GM12878 (cell line): Measurements from ENCODE around the gene OR10V1. TPM values are rescaled to one million over a fixed set of nuclear protein-coding genes. Genes with fewer than 3 reads are reported as not detected.

Experiments
- BHLHE40 ChIP-seq, 2 experiments: fragments of 450-650 bp in 1 of 2; IDR thresholded peaks; 2 replicates each; pipeline ENCODE4 v1.6.1; 2011 to 2017; ENCODE audit warnings: low read depth in 2 of 2, borderline replicate concordance in 1 of 2, improper control_type of control experiment in 1 of 2, low read length in 1 of 2, mild to moderate bottlenecking in 1 of 2
- EED ChIP-seq: sonication (generic); IDR thresholded peaks from 2 replicates; pipeline ENCODE4 v1.6.1; 2016; ENCODE audit warnings: antibody characterized with exemption, low read depth
- NBN ChIP-seq: fragments of 450-650 bp; IDR thresholded peaks from 2 replicates; pipeline ENCODE4 v1.6.1; 2016
- NFYA ChIP-seq: IDR thresholded peaks from 2 replicates; pipeline ENCODE4 v1.6.1; 2011; ENCODE audit warnings: low read depth, mild to moderate bottlenecking, low read length, improper control_type of control experiment, borderline replicate concordance
- RB1 ChIP-seq: fragments of 450-650 bp; formaldehyde crosslinking; IDR thresholded peaks from 2 replicates; pipeline ENCODE4 v1.6.1; 2017; ENCODE audit warnings: mild to moderate bottlenecking, borderline replicate concordance
- SMAD1 ChIP-seq: fragments of 450-650 bp; IDR thresholded peaks from 2 replicates; pipeline ENCODE4 v1.6.1; 2018; ENCODE audit warnings: mild to moderate bottlenecking, low read depth; ENCODE audit not compliant: partially characterized antibody
- TAF1 ChIP-seq: IDR thresholded peaks from 2 replicates; pipeline ENCODE4 v1.6.1; 2011; ENCODE audit warnings: mild to moderate bottlenecking, low read depth, low read length, borderline replicate concordance
- TCF3 ChIP-seq: IDR thresholded peaks from 2 replicates; pipeline ENCODE4 v1.6.1; 2012; ENCODE audit warnings: low read depth, mild to moderate bottlenecking, low read length, borderline replicate concordance; ENCODE audit not compliant: insufficient read depth
- ZBTB33 ChIP-seq: fragments of 450-650 bp; IDR thresholded peaks from 2 replicates; pipeline ENCODE4 v1.6.1; 2017; ENCODE audit warnings: mild to moderate bottlenecking
- ZBTB40 ChIP-seq: fragments of 450-650 bp; IDR thresholded peaks from 2 replicates; pipeline ENCODE4 v1.6.1; 2016; ENCODE audit warnings: mild to moderate bottlenecking, moderate library complexity, borderline replicate concordance
- ZNF384 ChIP-seq: IDR thresholded peaks from 2 replicates; pipeline ENCODE4 v1.6.1; 2012; ENCODE audit warnings: low read depth, mild to moderate bottlenecking, low read length, improper control_type of control experiment, borderline replicate concordance
- polyA plus RNA-seq, 11 experiments: library from polyadenylated mRNA; depleted of rRNA in 4 of 11; unstranded in 6 of 11; stranded (reverse) in 5 of 11; fragments of >200 nt; fragmentation: Nextera tagmentation in 4 of 11; fragmentation: Illumina TruSeq in 1 of 11; extraction: Ambion mirVana in 4 of 11; extraction: Trizol in 1 of 11; gene quantifications; 1 replicate in 1 of 11; 2 replicates in 10 of 11; pipeline versions ENCODE4 v1.2.1 to v1.2.3, GENCODE V29; 2011 to 2016; ENCODE audit warnings: inconsistent platforms in 2 of 11, missing spikeins in 2 of 11, low read depth in 1 of 11
- total RNA-seq, 4 experiments: library from RNA; depleted of rRNA in 3 of 4; stranded (reverse); fragments of >200 nt in 3 of 4; fragmentation: Illumina TruSeq in 1 of 4; extraction: Trizol in 1 of 4; gene quantifications; 2 replicates each; pipeline versions ENCODE4 v1.2.1 to v1.2.3, GENCODE V29; 2013 to 2021
- TF ChIP-seq, protein P1 (sequence below): fragments of 450-650 bp; IDR thresholded peaks from 2 replicates; pipeline ENCODE4 v1.6.1; 2017; ENCODE audit warnings: mild to moderate bottlenecking, moderate library complexity
- TF ChIP-seq, protein P2 (sequence below): fragments of 450-650 bp; IDR thresholded peaks from 2 replicates; pipeline ENCODE4 v1.6.1; 2017; ENCODE audit warnings: low read depth, mild to moderate bottlenecking, moderate library complexity
- TF ChIP-seq, protein P3 (sequence below): fragments of 450-650 bp; IDR thresholded peaks from 2 replicates; pipeline ENCODE4 v1.6.1; 2017; ENCODE audit warnings: borderline replicate concordance

OR10V1 gene
- total and polyA plus RNA-seq, 10 of the 15 experiments (the other 5 are each of a cell fraction or from before 2014, with no cell fraction given) = not detected

GRCh38 chr11:59668950-59669610, 44.6 kb downstream of the OR10V1 start, which contains the start of gene PATL1 (continued):
- TF ChIP-seq ZBTB33 = no peak
- no peak; the same call in 1 of the 2 replicates for TF ChIP-seq ZBTB40
- TF ChIP-seq, protein P1, sequence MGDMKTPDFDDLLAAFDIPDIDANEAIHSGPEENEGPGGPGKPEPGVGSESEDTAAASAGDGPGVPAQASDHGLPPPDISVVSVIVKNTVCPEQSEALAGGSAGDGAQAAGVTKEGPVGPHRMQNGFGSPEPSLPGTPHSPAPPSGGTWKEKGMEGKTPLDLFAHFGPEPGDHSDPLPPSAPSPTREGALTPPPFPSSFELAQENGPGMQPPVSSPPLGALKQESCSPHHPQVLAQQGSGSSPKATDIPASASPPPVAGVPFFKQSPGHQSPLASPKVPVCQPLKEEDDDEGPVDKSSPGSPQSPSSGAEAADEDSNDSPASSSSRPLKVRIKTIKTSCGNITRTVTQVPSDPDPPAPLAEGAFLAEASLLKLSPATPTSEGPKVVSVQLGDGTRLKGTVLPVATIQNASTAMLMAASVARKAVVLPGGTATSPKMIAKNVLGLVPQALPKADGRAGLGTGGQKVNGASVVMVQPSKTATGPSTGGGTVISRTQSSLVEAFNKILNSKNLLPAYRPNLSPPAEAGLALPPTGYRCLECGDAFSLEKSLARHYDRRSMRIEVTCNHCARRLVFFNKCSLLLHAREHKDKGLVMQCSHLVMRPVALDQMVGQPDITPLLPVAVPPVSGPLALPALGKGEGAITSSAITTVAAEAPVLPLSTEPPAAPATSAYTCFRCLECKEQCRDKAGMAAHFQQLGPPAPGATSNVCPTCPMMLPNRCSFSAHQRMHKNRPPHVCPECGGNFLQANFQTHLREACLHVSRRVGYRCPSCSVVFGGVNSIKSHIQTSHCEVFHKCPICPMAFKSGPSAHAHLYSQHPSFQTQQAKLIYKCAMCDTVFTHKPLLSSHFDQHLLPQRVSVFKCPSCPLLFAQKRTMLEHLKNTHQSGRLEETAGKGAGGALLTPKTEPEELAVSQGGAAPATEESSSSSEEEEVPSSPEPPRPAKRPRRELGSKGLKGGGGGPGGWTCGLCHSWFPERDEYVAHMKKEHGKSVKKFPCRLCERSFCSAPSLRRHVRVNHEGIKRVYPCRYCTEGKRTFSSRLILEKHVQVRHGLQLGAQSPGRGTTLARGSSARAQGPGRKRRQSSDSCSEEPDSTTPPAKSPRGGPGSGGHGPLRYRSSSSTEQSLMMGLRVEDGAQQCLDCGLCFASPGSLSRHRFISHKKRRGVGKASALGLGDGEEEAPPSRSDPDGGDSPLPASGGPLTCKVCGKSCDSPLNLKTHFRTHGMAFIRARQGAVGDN = peak; percentile 33; the same call in 1 of the 2 replicates
- TF ChIP-seq, protein P2, sequence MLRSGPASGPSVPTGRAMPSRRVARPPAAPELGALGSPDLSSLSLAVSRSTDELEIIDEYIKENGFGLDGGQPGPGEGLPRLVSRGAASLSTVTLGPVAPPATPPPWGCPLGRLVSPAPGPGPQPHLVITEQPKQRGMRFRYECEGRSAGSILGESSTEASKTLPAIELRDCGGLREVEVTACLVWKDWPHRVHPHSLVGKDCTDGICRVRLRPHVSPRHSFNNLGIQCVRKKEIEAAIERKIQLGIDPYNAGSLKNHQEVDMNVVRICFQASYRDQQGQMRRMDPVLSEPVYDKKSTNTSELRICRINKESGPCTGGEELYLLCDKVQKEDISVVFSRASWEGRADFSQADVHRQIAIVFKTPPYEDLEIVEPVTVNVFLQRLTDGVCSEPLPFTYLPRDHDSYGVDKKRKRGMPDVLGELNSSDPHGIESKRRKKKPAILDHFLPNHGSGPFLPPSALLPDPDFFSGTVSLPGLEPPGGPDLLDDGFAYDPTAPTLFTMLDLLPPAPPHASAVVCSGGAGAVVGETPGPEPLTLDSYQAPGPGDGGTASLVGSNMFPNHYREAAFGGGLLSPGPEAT = peak; percentile 91
- peak; percentile 96 for TF ChIP-seq ZNF384
- TF ChIP-seq EED = peak; percentile 34; the same call in 1 of the 2 replicates
- TF ChIP-seq SMAD1 = peak; percentile 77
- TF ChIP-seq BHLHE40 (IDR thresholded peaks at IDR 0.05; ENCODE audit: borderline replicate concordance in 1 of 2, low read depth in 2 of 2, low read length in 1 of 2) = peak; percentile 44 to 77; a peak in 3 of 4 replicates
- TF ChIP-seq NFYA = no peak
- 0 out of 2 replicates have a peak, but pooled peaks have one; percentile 43 for TF ChIP-seq TCF3
- peak; percentile 56; the same call in 1 of the 2 replicates for TF ChIP-seq TAF1
- TF ChIP-seq NBN = peak; percentile 93
- TF ChIP-seq, protein P3, sequence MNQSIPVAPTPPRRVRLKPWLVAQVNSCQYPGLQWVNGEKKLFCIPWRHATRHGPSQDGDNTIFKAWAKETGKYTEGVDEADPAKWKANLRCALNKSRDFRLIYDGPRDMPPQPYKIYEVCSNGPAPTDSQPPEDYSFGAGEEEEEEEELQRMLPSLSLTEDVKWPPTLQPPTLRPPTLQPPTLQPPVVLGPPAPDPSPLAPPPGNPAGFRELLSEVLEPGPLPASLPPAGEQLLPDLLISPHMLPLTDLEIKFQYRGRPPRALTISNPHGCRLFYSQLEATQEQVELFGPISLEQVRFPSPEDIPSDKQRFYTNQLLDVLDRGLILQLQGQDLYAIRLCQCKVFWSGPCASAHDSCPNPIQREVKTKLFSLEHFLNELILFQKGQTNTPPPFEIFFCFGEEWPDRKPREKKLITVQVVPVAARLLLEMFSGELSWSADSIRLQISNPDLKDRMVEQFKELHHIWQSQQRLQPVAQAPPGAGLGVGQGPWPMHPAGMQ = no peak
- TF ChIP-seq RB1 = peak; percentile 33
